ENCODE data around the gene C4orf50. TPM values are rescaled to one million over a fixed set of nuclear protein-coding genes. Genes with fewer than 3 reads are reported as not detected.

Gene C4orf50
- total RNA-seq, 4 donors from 2014 or later = under 0.01 to 0.16 (median under 0.01) TPM

DNA sequence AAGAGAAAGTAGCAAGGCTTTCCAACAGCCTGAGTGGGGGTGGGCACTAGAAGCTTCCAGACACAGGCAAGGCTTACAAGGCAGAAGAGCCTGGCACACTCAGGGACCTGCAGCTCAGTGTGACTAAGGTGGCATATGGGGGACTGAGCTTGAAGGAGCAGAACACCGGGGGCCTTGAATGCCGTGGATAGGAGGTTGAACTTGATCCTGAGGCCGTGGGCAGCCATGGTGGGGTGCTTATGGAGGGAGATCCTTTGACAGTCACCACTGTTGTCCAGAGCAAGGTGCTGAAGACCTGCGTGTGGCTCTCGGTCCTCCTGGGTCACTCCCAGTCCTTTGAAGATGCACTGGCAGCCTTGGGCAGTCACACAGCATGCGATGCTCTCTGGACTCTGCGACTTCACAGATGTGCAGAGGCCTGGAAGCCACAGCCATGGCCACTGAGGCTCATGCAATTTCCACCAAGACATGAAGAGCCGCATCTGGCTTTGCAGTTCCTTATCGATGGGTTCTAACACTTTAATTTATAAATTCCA is 18.3 kb downstream of the C4orf50 start:
- TF ChIP-seq, protein P1, sequence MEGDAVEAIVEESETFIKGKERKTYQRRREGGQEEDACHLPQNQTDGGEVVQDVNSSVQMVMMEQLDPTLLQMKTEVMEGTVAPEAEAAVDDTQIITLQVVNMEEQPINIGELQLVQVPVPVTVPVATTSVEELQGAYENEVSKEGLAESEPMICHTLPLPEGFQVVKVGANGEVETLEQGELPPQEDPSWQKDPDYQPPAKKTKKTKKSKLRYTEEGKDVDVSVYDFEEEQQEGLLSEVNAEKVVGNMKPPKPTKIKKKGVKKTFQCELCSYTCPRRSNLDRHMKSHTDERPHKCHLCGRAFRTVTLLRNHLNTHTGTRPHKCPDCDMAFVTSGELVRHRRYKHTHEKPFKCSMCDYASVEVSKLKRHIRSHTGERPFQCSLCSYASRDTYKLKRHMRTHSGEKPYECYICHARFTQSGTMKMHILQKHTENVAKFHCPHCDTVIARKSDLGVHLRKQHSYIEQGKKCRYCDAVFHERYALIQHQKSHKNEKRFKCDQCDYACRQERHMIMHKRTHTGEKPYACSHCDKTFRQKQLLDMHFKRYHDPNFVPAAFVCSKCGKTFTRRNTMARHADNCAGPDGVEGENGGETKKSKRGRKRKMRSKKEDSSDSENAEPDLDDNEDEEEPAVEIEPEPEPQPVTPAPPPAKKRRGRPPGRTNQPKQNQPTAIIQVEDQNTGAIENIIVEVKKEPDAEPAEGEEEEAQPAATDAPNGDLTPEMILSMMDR (IDR thresholded peaks at IDR 0.05; ENCODE audit: low read depth) = no peak

DNA sequence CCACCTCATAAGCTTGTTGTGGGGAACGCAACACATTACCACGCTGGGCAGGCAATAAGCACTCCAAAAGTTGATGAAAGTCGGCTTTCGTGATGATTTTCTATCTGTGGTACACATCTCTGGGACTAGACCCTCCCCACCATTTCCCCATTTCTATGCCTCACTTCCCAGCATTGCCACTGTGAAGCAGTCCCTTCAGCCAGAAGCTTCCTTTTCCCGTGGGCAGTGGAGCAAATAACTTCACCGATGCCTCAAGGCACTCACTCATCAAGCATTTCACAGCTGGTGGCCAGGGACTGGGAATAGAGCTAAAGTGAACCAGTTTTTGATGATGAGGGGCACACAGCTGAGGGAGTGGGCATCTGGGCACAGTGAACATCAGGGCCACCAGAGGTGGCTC is 18.9 kb downstream of the C4orf50 start:
- TF ChIP-seq, protein P1 (IDR thresholded peaks at IDR 0.05; ENCODE audit: low read depth) = no peak

DNA sequence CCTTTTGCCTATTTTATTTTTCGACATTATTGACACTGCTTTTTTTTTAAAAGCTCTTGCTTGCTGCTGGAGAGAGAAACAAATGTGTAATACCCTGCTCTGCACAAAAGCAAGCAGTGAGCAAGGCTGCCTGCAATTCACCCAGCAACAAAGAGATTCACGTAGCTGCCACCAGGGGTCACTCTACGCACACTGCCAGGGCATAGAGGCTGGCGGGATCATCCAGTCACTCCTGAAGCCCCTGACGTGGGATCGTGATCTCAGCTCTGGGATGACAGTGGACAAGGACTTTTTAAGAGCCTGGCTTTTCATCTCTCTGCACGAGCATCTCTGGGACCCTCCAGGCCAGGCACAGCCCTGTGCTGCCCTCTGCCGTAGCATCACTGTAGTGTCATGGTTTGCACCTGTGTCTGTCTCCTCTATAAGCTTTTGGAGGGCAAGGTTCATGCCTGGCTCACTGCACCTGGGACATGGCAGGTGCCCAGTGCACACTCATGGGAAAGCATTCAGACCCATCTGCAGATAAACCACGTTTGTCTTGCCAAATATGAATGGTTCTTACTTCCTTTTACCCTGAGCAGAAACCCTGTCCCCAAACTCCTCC is 19.8 kb downstream of the C4orf50 start:
- TF ChIP-seq, protein P1 (IDR thresholded peaks at IDR 0.05; ENCODE audit: low read depth) = no peak

DNA sequence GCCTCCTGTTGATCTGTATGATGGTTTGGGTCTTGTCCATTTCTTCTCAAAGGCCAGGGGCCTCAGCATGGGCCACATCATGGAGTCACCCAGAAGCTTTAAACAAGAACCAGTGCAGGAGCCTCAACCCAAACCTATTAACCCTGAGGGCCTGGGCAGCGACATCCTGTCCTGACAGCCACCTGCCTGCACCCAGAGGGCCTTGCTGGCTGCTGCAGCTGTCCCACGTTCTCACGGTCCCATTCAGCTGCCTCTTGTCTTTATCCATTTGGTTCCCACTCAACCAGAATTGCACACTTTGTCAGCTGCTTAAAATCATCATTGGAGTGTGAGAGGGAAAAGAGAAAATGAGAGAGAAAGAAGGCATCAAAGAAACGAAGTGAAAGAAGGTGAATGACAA is 21.6 kb downstream of the C4orf50 start:
- TF ChIP-seq, protein P1 (IDR thresholded peaks at IDR 0.05; ENCODE audit: low read depth) = no peak

DNA sequence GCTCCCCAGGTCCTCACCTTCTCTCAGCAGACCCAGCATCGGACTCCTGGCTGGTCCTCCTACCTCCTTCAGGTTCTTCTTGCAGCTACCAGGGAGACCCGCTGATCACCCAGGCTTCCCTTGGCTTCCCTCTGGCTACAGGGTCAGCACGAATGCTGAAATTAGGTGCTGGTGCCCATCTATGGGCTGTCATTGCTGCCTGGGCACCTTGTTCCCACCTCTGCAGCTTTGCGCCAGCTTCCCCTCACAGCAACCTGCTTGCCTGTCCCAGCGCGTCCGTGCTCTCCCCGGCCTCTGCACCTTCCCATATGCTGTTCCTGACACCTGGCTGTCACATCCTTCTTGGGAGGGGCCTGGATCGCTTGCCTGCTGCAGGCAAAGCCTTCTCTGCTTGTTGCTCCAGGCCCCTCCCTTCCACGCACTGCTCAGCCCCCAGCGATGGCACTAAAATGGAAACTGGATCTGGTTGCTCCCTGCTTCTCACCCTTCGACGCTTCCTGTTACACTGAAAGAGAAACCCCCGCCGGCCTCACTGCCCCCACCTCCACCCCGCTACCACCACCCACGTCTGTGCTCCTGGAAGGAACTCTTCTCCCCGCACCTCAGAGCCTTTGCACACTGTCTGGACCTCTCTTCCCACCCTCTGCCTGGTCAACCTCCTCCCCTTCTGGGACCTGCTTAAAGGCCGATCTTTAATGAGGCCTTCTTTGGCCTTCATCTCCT is 22.2 kb downstream of the C4orf50 start:
- TF ChIP-seq, protein P1 (IDR thresholded peaks at IDR 0.05; ENCODE audit: low read depth) = no peak

DNA sequence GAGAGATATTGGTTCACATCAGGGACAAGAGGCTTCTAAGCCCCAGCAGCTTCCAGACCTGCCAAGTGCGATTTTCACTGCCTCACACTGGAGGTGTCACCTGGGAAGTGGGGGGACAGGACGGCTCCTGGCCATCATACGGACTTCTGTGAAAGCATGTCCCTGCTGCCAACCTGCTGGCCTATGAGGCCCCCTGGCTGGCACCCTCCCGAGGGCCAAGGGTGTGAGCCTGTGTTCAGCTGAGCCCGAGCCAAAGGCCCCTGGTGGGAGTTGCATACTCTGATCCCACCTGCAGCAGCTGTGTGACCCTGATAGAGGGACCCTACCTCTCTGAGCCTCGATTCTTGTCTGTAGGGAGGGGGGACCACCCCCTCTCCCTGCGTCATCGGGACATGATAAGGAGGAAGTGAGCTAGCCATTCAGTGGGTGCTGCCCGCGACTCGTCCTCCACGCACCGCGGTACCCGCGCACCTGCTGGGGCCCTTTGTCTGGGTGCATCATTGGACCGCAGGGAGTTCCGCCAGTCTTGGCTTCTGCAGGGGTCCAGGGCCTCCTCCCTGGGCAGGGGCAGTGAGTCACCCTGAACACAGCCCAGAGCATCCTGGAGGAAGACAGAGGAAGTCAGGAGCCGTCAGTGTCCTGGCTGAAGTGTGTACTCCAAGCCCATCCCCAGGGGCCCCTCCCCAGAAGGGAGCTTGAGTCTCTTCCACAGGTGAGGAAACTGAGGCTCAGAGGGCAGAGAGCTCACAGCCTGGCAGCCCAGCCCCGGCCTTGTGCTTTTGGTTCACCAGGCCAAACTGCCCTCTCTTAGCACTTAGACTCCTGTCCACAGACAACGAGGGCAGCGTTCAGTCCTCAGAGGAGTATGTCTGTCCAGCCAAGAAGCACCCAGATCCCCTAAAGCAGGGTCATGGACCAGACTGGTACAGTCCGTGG is 24.1 kb downstream of the C4orf50 start:
- TF ChIP-seq, protein P1 (IDR thresholded peaks at IDR 0.05; ENCODE audit: low read depth) = no peak

Data from subcutaneous adipose tissue (tissue), 4 donors.